Esophagus muscularis mucosa (tissue), 4 donors: ENCODE measurements around the gene HLX.

Source experiments
- CTCF ChIP-seq, 3 experiments: fragments of 200-600 bp in 2 of 3; fragments of 450-650 bp in 1 of 3; sonication (generic) in 2 of 3; IDR thresholded peaks; one replicate each; pipeline ENCODE4 v1.5.1; 2017 to 2019; ENCODE audit warnings: antibody characterized with exemption in 3 of 3, mild to moderate bottlenecking in 2 of 3, moderate library complexity in 1 of 3
- EP300 ChIP-seq: sonication (generic); formaldehyde crosslinking; IDR thresholded peaks from one replicate; pipeline ENCODE4 v1.6.1; 2017; ENCODE audit warnings: antibody characterized with exemption
- POLR2AphosphoS5 ChIP-seq, 2 donors: sonication (generic); formaldehyde crosslinking; IDR thresholded peaks; one replicate each; pipeline ENCODE4 v1.6.1; 2017; ENCODE audit warnings: antibody characterized with exemption in 2 of 2

GRCh38 chr1:220841293-220841692, 38.0 kb upstream of the HLX start:
- TF ChIP-seq POLR2AphosphoS5 (IDR thresholded peaks at IDR 0.05) = no peak
- TF ChIP-seq CTCF (IDR thresholded peaks at IDR 0.05) = peak in 1 of 3 experiments; percentile 14
- no peak for TF ChIP-seq EP300
